NCI-H774 (cell line): ENCODE measurements around the gene SLC9A8.
A peak's percentile ranks its signal among the peaks of the same experiment; 100 is the strongest.

Source experiments
- DNase-seq: peaks from one replicate; lab custom pipeline; 2025; lab: John Stamatoyannopoulos, UW

SLC9A8 gene

DNA sequence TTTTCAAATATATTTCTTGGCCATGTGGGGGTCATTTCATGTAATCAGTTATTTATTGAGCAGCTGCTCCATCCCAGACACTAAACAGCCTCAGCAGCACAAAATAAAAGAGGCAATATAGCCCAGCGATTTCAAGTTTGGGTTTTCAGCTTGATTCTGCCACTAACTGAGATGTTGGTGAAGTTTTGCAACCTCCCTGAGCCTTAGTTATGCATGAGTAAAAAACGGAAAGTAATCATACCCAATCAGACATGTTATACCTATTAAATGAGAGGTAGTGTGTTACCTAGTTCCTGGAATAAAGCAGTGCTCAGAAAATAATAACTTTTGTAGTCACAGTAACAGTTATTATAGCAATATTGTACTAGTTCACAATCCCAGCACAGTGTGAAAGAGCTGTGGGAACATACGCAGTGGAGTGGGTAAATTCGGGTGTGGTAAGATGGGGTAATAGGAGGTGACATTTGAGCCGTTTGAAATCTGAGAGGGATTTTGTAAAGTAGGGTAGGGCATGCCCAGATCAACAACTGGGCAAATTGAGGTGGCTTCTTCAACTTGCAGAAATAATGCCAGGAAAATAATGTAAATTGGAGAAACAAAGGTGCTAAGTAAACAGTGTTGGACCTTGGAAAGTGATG, 1.5 kb downstream of the SLC9A8 start:
- no peak for DNase-seq

DNA sequence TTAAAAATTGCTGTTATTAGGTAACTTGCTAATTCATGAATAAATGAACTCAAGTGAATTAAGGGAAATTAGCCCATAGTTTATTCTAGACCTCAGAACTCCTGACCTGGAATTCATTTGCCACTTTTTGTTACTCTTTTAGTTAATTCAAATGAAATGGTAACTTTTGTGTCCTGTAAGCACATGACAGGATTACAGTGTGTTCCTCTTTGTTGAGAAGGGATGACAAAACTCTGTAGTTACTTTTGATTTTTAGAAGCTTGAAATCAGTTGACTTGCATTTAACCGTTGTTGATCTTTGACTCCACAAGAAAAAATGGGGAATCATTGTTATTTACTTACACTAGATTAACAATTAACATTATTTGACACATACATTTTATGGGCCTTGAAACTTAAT, 6.2 kb downstream of the SLC9A8 start:
- DNase-seq: no peak

DNA sequence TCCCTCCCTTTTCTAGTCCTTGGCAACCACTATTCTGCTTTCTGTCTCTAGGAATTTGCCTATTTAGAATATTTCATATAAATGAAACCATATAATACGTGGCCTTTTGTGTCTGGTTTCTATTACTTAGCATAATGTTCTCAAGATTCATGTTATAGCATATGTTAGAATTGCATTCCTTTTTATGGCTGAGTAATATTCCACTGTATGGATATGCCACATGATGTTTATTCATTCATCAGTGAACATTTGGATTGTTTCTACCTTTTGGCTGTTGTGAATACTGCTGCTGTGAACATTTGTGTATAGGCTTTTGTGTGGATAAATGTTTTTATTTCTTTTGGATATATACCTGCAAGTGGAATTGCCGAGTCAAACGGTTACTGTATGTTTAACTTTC, 7.1 kb downstream of the SLC9A8 start:
- no peak for DNase-seq

GRCh38 chr20:49821381-49821780, 8.8 kb downstream of the SLC9A8 start:
- no peak for DNase-seq

- DNase-seq: no peak
Measured at GRCh38 chr20:49821870-49822331, 9.3 kb downstream of the SLC9A8 start.

- no peak for DNase-seq
Measured at GRCh38 chr20:49823152-49823847, 10.7 kb downstream of the SLC9A8 start.

DNA sequence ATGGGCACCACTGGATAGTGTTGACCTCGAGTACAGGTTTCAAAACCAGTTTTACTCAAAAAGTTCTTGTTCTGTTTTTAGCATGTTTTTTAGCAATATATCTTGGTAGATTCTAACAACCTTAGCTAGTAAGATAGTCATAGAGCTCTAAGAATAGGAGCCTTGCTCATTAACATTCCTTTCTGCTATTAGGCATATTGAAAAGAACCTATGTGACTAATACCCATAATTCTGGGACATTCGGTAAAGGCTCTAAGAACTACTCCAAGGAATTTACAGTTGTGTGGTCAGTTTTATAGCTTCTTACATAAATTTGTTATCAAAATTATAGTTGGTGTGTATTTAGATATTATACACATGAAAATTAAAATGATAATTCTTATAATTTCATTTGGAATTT, 11.6 kb downstream of the SLC9A8 start:
- no peak for DNase-seq

DNA sequence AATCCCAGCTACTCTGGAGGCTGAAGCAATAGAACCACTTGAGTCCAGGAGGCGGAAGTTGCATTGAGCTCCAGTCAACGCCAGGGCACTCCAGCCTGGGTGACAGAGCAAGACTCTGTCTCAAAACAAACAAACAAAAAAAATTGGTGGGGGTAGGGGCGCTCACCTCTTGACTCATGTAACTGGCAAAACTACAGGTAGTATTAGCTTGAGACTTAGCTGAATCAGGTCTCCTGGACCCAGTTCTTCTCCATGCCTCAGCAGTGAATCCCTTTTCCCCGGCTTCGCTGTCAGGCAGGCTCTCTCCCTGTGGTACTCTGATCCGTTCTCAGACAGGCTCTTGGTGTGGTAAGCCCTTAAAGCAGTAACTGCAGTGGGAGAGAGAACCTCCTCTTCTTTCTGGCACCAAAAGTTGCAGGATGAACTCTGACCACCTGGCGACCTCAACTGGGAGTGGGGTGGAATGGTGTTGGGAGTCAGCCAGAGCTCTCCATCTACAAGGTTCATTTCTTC, 12.9 kb downstream of the SLC9A8 start:
- DNase-seq: peak; percentile 64

- DNase-seq: no peak
Measured at GRCh38 chr20:49831022-49831769, 18.6 kb downstream of the SLC9A8 start.

GRCh38 chr20:49831770-49832631, 19.4 kb downstream of the SLC9A8 start:
- DNase-seq: no peak

DNA sequence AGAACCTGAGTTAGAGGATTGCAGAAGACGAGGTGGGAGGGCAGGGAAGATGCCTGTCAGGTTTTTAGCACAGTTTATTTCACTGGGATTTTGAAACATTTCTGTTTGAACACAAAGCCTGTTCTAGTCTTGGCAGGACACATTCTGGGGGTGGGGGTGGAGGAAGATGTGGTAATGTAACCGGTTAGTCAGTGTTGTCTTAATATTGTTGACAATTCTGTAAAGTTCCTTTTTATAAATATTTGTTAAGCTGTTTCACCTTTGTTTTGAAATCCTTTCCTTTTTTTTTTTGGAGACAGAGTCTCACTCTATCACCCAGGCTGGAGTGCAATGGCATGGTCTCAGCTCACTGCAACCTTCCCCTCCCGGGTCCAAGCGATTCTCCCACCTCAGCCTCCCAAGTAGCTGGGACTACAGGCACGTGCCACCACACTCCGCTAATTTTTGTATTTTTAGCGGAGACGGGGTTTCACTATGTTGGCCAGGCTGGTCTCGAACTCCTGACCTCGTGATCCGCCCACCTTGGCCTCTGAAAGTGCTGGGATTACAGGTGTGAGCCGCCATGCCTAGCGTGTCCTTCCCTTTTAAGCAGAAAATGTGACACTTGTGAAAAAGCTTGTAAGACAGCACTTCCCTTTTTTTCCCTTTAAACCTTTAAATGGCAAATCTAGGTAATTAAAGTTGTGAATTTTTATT, 20.2 kb downstream of the SLC9A8 start:
- no peak for DNase-seq

GRCh38 chr20:49833483-49833882, 20.9 kb downstream of the SLC9A8 start:
- DNase-seq: no peak

GRCh38 chr20:49835031-49835430, 22.4 kb downstream of the SLC9A8 start:
- no peak for DNase-seq

GRCh38 chr20:49838546-49838945, 25.9 kb downstream of the SLC9A8 start:
- DNase-seq: no peak

DNA sequence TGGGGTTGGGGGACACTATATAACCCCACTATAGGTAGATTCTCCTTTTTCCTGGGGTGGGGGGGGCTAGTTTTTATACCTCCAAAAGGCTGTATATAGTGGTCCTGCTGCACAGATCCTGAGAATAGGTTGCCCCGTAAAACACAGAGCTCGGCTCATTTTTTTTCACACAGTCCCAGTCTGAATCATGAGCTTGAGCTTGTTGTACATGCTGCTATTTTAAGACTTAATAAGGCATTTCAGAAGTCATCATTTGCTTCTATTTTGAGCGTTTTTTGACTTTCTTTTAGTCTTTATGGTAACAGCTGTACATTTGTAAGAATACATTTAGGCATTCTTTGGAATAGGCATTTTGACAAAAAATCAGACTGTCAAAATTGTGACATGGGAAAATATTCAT, 30.5 kb downstream of the SLC9A8 start:
- no peak for DNase-seq

GRCh38 chr20:49843770-49844380, 31.2 kb downstream of the SLC9A8 start:
- no peak for DNase-seq

GRCh38 chr20:49845060-49845459, 32.4 kb downstream of the SLC9A8 start:
- no peak for DNase-seq

DNA sequence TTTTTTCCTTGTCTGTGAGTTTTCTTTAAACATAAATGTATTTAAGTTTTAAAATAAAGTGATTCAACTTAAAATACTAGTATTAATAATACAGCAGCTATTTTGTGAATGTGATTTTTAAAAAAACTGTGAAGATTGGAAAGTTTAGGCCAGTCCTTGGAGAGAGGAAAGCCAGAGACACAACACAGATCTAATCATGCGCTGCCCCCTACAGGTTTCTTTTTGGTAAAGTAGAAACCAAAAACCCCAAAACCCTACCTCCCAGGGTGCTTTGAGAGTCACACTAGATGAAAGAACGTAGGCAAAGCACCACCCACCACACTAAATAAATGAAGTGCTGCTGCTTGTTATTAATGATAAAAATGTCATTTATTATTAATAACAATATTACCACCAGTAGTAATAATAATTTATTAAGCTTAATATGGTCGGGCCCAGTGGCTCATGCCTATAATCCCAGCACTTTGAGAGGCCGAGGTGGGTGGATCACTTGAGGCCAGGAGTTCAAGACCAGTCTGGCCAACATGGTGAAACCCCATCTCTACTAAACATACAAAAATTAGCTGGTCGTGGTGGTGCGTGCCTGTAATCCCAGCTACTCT, 33.7 kb downstream of the SLC9A8 start:
- DNase-seq: peak; percentile 26

DNA sequence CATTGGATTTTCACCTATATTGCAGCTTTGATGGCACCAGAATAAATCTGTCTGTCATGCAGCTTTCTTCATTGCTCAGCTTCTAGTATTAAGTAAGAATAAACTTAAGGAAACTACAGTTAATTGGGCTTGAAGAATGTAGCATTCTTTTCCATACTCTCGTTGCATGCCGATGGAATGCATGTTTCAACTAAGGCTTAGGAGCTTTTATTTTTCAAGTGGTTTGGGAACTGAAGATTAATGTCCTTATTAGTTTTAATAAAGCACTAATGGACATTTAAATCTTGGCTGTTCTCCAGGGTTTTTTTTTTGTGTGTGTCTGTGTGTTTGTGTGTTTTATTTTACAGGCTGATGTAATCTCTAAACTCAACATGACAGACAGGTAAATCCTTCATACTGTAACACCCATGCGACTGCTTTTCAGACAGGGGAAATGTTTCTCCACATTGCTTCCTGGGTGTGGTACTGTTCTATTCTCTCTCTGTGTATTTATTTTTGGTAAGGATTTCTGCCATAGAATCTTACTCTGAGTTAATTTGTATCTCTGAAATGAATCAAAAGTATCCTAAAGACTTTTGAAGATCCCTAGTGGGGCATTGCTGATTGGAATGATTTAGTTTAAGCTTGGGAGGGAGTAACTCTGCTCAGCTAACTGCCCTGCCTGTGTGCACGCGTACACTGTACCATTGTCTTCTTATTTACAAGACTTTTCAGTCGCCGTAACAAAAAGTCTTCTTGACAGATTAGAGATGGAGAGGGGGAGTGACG, 38.0 kb downstream of the SLC9A8 start:
- DNase-seq: no peak
